Frontal cortex (tissue), 4 donors: Measurements from ENCODE around the gene IDE. TPM values are rescaled to one million over a fixed set of nuclear protein-coding genes. Genes with fewer than 3 reads are reported as not detected.
"Not testable (repeated sequence)": the region's sequence is repeated elsewhere in the genome, so short reads cannot be mapped to it uniquely, and the experiment has no call there.

Source experiments
- DNase-seq, 2 donors: peaks; one replicate each; pipeline ENCODE4 v3.0.0; 2012; ENCODE audit warnings: low spot score in 2 of 2
- FAIRE-seq: peaks from 2 replicates; lab custom pipeline; 2012; peaks lifted over from hg19 to GRCh38; lab: Jason Lieb, UNC
- total RNA-seq: library from RNA; depleted of rRNA; stranded (reverse); fragments of >200 nt; gene quantifications from one replicate; pipeline ENCODE4 v1.2.3, GENCODE V29; 2014
- donor health status: control.
- donor health status: control.
- donor health status: control.

Gene IDE
- total RNA-seq = 15.9 TPM

GRCh38 chr10:92573798-92574547 lies at the start of gene IDE:
Gene IDE, minus strand, starts transcription at chr10:92574093. Its CDS starts 74 bp downstream, at chr10:92574019.
- peak; percentile 85 for DNase-seq
- FAIRE-seq = no peak

GRCh38 chr10:92619368-92619767 lies 45.5 kb upstream of the IDE start:
- FAIRE-seq = no peak
- no peak for DNase-seq

GRCh38 chr10:92615515-92615914 lies 41.6 kb upstream of the IDE start:
- no peak for FAIRE-seq
- no peak for DNase-seq

GRCh38 chr10:92604841-92605240 lies 30.9 kb upstream of the IDE start:
- DNase-seq (no peak), FAIRE-seq (no peak)

- FAIRE-seq (no peak), DNase-seq (no peak)
These were observed 24.4 kb upstream of the IDE start for GRCh38 chr10:92598321-92598720.

- no peak for FAIRE-seq
- no peak for DNase-seq
These were observed 21.6 kb upstream of the IDE start for GRCh38 chr10:92595505-92595904.

- DNase-seq (no peak), FAIRE-seq (no peak)
These were observed 20.0 kb upstream of the IDE start for GRCh38 chr10:92593619-92594588.

- DNase-seq = peak; percentile 89
- no peak for FAIRE-seq
These were observed 19.1 kb upstream of the IDE start, which contains the start of gene KIF11 for GRCh38 chr10:92592761-92593618. Gene KIF11, plus strand, starts transcription at chr10:92593130. Its CDS starts 246 bp downstream, at chr10:92593376.

GRCh38 chr10:92591550-92592022 lies 17.7 kb upstream of the IDE start:
- DNase-seq (peak; percentile 65 to 72), FAIRE-seq (no peak)

GRCh38 chr10:92590623-92591549 lies 17.0 kb upstream of the IDE start:
- DNase-seq (peak in 1 of 2 donors; percentile 33), FAIRE-seq (no peak)

GRCh38 chr10:92582347-92582746 lies 8.5 kb upstream of the IDE start:
- DNase-seq, FAIRE-seq: not testable (repeated sequence)

- no peak for FAIRE-seq
- DNase-seq = no peak
These were observed 2.1 kb upstream of the IDE start for GRCh38 chr10:92575961-92576360.

- FAIRE-seq (no peak), DNase-seq (no peak)
These were observed 812 bp upstream of the IDE start for GRCh38 chr10:92574548-92575261.

GRCh38 chr10:92573091-92573797 lies 649 bp downstream of the IDE start:
- FAIRE-seq = no peak
- DNase-seq = no peak

- DNase-seq (no peak), FAIRE-seq (no peak)
These were observed 1.4 kb downstream of the IDE start for GRCh38 chr10:92572362-92573090.

GRCh38 chr10:92571649-92572048 lies 2.2 kb downstream of the IDE start:
- DNase-seq (no peak), FAIRE-seq (no peak)

- not testable (repeated sequence) for DNase-seq, FAIRE-seq
These were observed 4.2 kb downstream of the IDE start for GRCh38 chr10:92569663-92570062.
